Stomach (tissue), 9 donors: Measurements from ENCODE around the gene TCTN1. TPM values are rescaled to one million over a fixed set of nuclear protein-coding genes. Genes with fewer than 3 reads are reported as not detected.

ENCODE experiments used
- DNase-seq, 2 donors: peaks; one replicate each; pipeline versions ENCODE4 v3.0.0 to v3.0.0-alpha.2; 2013 to 2019
- H3K27ac ChIP-seq, 5 donors: fragments of 200-600 bp in 4 of 5; sonication (generic) in 4 of 5; one replicate each; pipeline ENCODE4 v1.5.1; 2013 to 2019; ENCODE audit warnings: mild to moderate bottlenecking in 1 of 5, moderate library complexity in 1 of 5
- H3K27me3 ChIP-seq, 3 donors: fragments of 200-600 bp; sonication (generic); one replicate each; pipeline ENCODE4 v1.5.1; 2017 to 2019; ENCODE audit warnings: mixed run types in 1 of 3
- H3K36me3 ChIP-seq, 4 donors: fragments of 200-600 bp; sonication (generic); 1 replicate in 3 of 4; 2 replicates in 1 of 4; pipeline ENCODE4 v1.5.1; 2016 to 2019
- H3K4me1 ChIP-seq, 4 donors: fragments of 200-600 bp; sonication (generic); one replicate each; pipeline ENCODE4 v1.5.1; 2016 to 2019
- H3K4me3 ChIP-seq, 4 donors: fragments of 200-600 bp; sonication (generic) in 3 of 4; one replicate each; pipeline ENCODE4 v1.5.1; 2016 to 2019; ENCODE audit warnings: mild to moderate bottlenecking in 1 of 4
- H3K9me3 ChIP-seq, 4 donors: fragments of 200-600 bp; sonication (generic); one replicate each; pipeline ENCODE4 v1.5.1; 2016 to 2019
- CTCF ChIP-seq, 7 experiments: fragments of 450-650 bp in 4 of 7; fragments of 200-600 bp in 3 of 7; sonication (generic) in 3 of 7; IDR thresholded peaks; one replicate each; pipeline ENCODE4 v1.5.1; 2016 to 2019; ENCODE audit warnings: antibody characterized with exemption in 7 of 7, control low read depth in 2 of 7, mild to moderate bottlenecking in 1 of 7
- EP300 ChIP-seq: sonication (generic); formaldehyde crosslinking; IDR thresholded peaks from one replicate; pipeline ENCODE4 v1.6.1; 2017; ENCODE audit warnings: antibody characterized with exemption
- POLR2A ChIP-seq, 4 donors: fragments of 450-650 bp; IDR thresholded peaks; one replicate each; pipeline ENCODE4 v1.6.1; 2016; ENCODE audit warnings: antibody characterized with exemption in 4 of 4, control low read depth in 2 of 4, mild to moderate bottlenecking in 1 of 4, moderate library complexity in 1 of 4
- POLR2AphosphoS5 ChIP-seq, 3 donors: sonication (generic); formaldehyde crosslinking; IDR thresholded peaks; one replicate each; pipeline ENCODE4 v1.6.1; 2016; ENCODE audit warnings: antibody characterized with exemption in 3 of 3
- WGBS, 5 donors: extraction: QIAGEN DNeasy Blood & Tissue Kit in 3 of 5; methylation state at CpG; one replicate each; pipeline versions ENCODE4 v1.1.5 to v1.1.7; 2013 to 2018; 5-methylcytosine and 5-hydroxymethylcytosine counted together
- intact Hi-C: fragments of 100-400 bp; cut with DNase I; formaldehyde crosslinking; loops from one replicate; pipeline ENCODE4 v1.15.1; 2023; ENCODE audit warnings: low total_unique reads
- polyA plus RNA-seq, 3 donors: library from polyadenylated mRNA; stranded (reverse); fragments of 200-250 nt; gene quantifications; one replicate each; pipeline ENCODE4 v1.2.3, GENCODE V29; 2013
- total RNA-seq, 5 donors: library from RNA; depleted of rRNA; stranded (reverse); fragments of >200 nt; gene quantifications; one replicate each; pipeline versions ENCODE4 v1.1.0 to v1.2.3, GENCODE V29; 2014 to 2016
- donor health status: healthy with polysubstance abuse.
- donor health status: Bipolar disorder and iron deficiency.
- donor health status: healthy.

Gene TCTN1
- total and polyA plus RNA-seq, 8 donors, result 5.3 to 60.0 (median 13.9) TPM

GRCh38 chr12:110693731-110694130 lies 79.8 kb downstream of the TCTN1 start:
- intact Hi-C loops, result loop anchor here (10.0 kb wide), 1 partner anchor 79 kb away; the partner anchor contains the start of gene TCTN1
- WGBS, 5 donors, result 34 to 50% (median 42%) methylated on average over 7 of the region's 7 CpGs
- no peak for TF ChIP-seq POLR2AphosphoS5 (IDR thresholded peaks at IDR 0.05)
- TF ChIP-seq CTCF (IDR thresholded peaks at IDR 0.05), result no peak
- no peak for TF ChIP-seq EP300
- no peak for TF ChIP-seq POLR2A (IDR thresholded peaks at IDR 0.05)
- Histone ChIP-seq H3K36me3 (no peaks in the 10 kb centered on the region), H3K27ac (peak overlapping the region in 3 of 5 donors; percentile 25 to 55 (median 50)), H3K4me1 (peaks cover 0 to 42% (median 22%) of the 10 kb centered on the region in 4 donors), H3K4me3 (no peak overlapping the region), H3K9me3 (no peaks in the 10 kb centered on the region), H3K27me3 (no peaks in the 10 kb centered on the region)
- no peak for DNase-seq

GRCh38 chr12:110694330-110694901 lies 80.5 kb downstream of the TCTN1 start:
- no peak for DNase-seq
- peaks cover 6 to 45% (median 22%) of the 10 kb centered on the region in 4 donors for H3K4me1 ChIP-seq
- TF ChIP-seq EP300 (no peak), POLR2A (IDR thresholded peaks at IDR 0.05) (no peak), CTCF (IDR thresholded peaks at IDR 0.05) (no peak), POLR2AphosphoS5 (IDR thresholded peaks at IDR 0.05) (no peak)
- H3K27me3 ChIP-seq, result no peaks in the 10 kb centered on the region
- no peak overlapping the region for H3K4me3 ChIP-seq
- H3K27ac ChIP-seq, result peak overlapping the region in 3 of 5 donors; percentile 25 to 55 (median 50)
- 64 to 79% (median 76%) methylated on average over 12 of the region's 12 CpGs for WGBS, 5 donors
- intact Hi-C loops, result loop anchor here (10.0 kb wide), 1 partner anchor 80 kb away; the partner anchor contains the start of gene TCTN1
- H3K36me3 ChIP-seq, result no peaks in the 10 kb centered on the region
- no peaks in the 10 kb centered on the region for H3K9me3 ChIP-seq

- Histone ChIP-seq H3K4me1 (peaks cover 6 to 43% (median 14%) of the 10 kb centered on the region in 4 donors), H3K9me3 (no peaks in the 10 kb centered on the region), H3K4me3 (no peak overlapping the region), H3K36me3 (no peaks in the 10 kb centered on the region), H3K27ac (no peak overlapping the region), H3K27me3 (no peaks in the 10 kb centered on the region)
- no peak for DNase-seq
- intact Hi-C loops, result loop anchor here (10.0 kb wide), 1 partner anchor 81 kb away; the partner anchor contains the start of gene TCTN1
- TF ChIP-seq EP300, result no peak
- no peak for TF ChIP-seq POLR2AphosphoS5 (IDR thresholded peaks at IDR 0.05)
- no peak for TF ChIP-seq CTCF (IDR thresholded peaks at IDR 0.05)
- TF ChIP-seq POLR2A (IDR thresholded peaks at IDR 0.05), result no peak
- 40 to 74% (median 61%) methylated on average over 3 of the region's 3 CpGs for WGBS, 5 donors
Measured at GRCh38 chr12:110696283-110696682, 82.4 kb downstream of the TCTN1 start.

GRCh38 chr12:110697236-110697635 lies 83.3 kb downstream of the TCTN1 start:
- TF ChIP-seq POLR2A (IDR thresholded peaks at IDR 0.05), result no peak
- no peak for DNase-seq
- WGBS, 5 donors, result 71 to 92% (median 90%) methylated on average over 2 of the region's 2 CpGs
- H3K9me3 ChIP-seq, result no peaks in the 10 kb centered on the region
- H3K4me3 ChIP-seq, result no peak overlapping the region
- intact Hi-C loops, result loop anchor here (10.0 kb wide), 1 partner anchor 82 kb away; the partner anchor contains the start of gene TCTN1
- no peaks in the 10 kb centered on the region for H3K27me3 ChIP-seq
- no peaks in the 10 kb centered on the region for H3K36me3 ChIP-seq
- H3K4me1 ChIP-seq, result peaks cover 6 to 43% (median 14%) of the 10 kb centered on the region in 4 donors
- no peak overlapping the region for H3K27ac ChIP-seq
